Keratinocyte (primary cell): Measurements from ENCODE around the gene SLC35A2.

Experiments used
- CTCF ChIP-seq, 3 experiments: IDR thresholded peaks in 1 of 3; conservative IDR thresholded peaks in 1 of 3; optimal IDR thresholded peaks in 1 of 3; 2 replicates in 2 of 3; 3 replicates in 1 of 3; pipeline versions ENCODE3 to v1.5.1; 2011; ENCODE audit warnings: low read length in 3 of 3, mild to moderate bottlenecking in 3 of 3, moderate library complexity in 2 of 3, control low read depth in 1 of 3, inconsistent platforms in 1 of 3; ENCODE audit not compliant: insufficient read depth in 2 of 3; ENCODE audit errors: extremely low read depth in 1 of 3
- EZH2 ChIP-seq: IDR thresholded peaks from one replicate; pipeline ENCODE4 v1.6.1; 2012; ENCODE audit warnings: inconsistent platforms, mild to moderate bottlenecking, low read length, moderate library complexity

- TF ChIP-seq CTCF (optimal IDR thresholded peaks at IDR 0.05 in 1 of 3, IDR thresholded peaks at IDR 0.05 in 1 of 3, conservative IDR thresholded peaks at IDR 0.05 in 1 of 3; ENCODE audit: extremely low read depth in 1 of 3, insufficient read depth in 2 of 3, low read length in 3 of 3) (no peak), EZH2 (no peak)
These were observed 46.6 kb upstream of the SLC35A2 start for GRCh38 chrX:48957827-48958634.
